Measurements from ENCODE around the gene FBXO7.
A peak's percentile ranks its signal among the peaks of the same experiment; 100 is the strongest.

The FBXO7 gene

GRCh38 chr22:32539631-32540421 lies 65.2 kb downstream of the FBXO7 start (continued):
- TF ChIP-seq ZNF580 (tag by site-specific recombination; IDR thresholded peaks at IDR 0.05), result no peak
- peak; percentile 92 for TF ChIP-seq ZNF629 (tag by site-specific recombination; IDR thresholded peaks at IDR 0.05)
- TF ChIP-seq ZNF26 (tag by site-specific recombination; IDR thresholded peaks at IDR 0.05), result no peak
- TF ChIP-seq ELK4 (IDR thresholded peaks at IDR 0.05; ENCODE audit: borderline replicate concordance, low read depth, low read length), result no peak

GRCh38 chr22:32541481-32541880 lies 66.9 kb downstream of the FBXO7 start:
- Histone ChIP-seq H3K9me3 (ENCODE audit: control insufficient read depth, insufficient read depth, low read depth, low read length) (no peaks in the 10 kb centered on the region), H3K27ac (ENCODE audit: extremely low read depth, low read depth, low read length) (no peak overlapping the region), H3K4me3 (ENCODE audit: low read depth, low read length) (no peak overlapping the region), H3K4me1 (ENCODE audit: control insufficient read depth, insufficient read depth, low read length) (peaks cover 2% of the 10 kb centered on the region), H3K36me3 (ENCODE audit: control insufficient read depth in 2 of 2, insufficient read depth in 1 of 2, low read length in 2 of 2) (no peaks in the 10 kb centered on the region)
- POLR2A ChIA-PET, result no interaction called here
- TF ChIP-seq ZNF707 (tag by site-specific recombination; IDR thresholded peaks at IDR 0.05) (no peak), ZNF777 (tag by site-specific recombination; IDR thresholded peaks at IDR 0.05; ENCODE audit: borderline replicate concordance) (no peak), ZSCAN30 (tag by site-specific recombination; IDR thresholded peaks at IDR 0.05) (no peak), ZBTB49 (tag by site-specific recombination; IDR thresholded peaks at IDR 0.05; ENCODE audit: low read depth) (no peak), ZNF639 (tag by site-specific recombination; IDR thresholded peaks at IDR 0.05) (no peak)
- CTCF ChIA-PET, result interaction anchor here (1.1 to 2.0 kb wide), 2 partner anchors 119 to 256 kb away, joined by 4 to 9 read pairs; no protein-coding TSS in a partner anchor

- H3K4me3 ChIP-seq (ENCODE audit: low read depth, low read length), result no peak overlapping the region
- POLR2A ChIA-PET, result no interaction called here
- H3K27ac ChIP-seq (ENCODE audit: extremely low read depth, low read depth, low read length), result no peak overlapping the region
- CTCF ChIA-PET, result interaction anchor here (1.1 to 2.0 kb wide), 2 partner anchors 118 to 255 kb away, joined by 4 to 9 read pairs; no protein-coding TSS in a partner anchor
- no peaks in the 10 kb centered on the region for H3K36me3 ChIP-seq (ENCODE audit: control insufficient read depth in 2 of 2, insufficient read depth in 1 of 2, low read length in 2 of 2)
- H3K9me3 ChIP-seq (ENCODE audit: control insufficient read depth, insufficient read depth, low read depth, low read length), result no peaks in the 10 kb centered on the region
- peaks cover 2% of the 10 kb centered on the region for H3K4me1 ChIP-seq (ENCODE audit: control insufficient read depth, insufficient read depth, low read length)
- TF ChIP-seq ZNF202 (tag by site-specific recombination; IDR thresholded peaks at IDR 0.05; ENCODE audit: borderline replicate concordance), result no peak
- TF ChIP-seq ZEB2 (tag by site-specific recombination; IDR thresholded peaks at IDR 0.05), result no peak
- no peak for TF ChIP-seq HOXD13 (CRISPR knock-in tag; IDR thresholded peaks at IDR 0.05; ENCODE audit: borderline replicate concordance)
- TF ChIP-seq OVOL3 (tag by site-specific recombination; IDR thresholded peaks at IDR 0.05), result no peak
- no peak for TF ChIP-seq ZBTB26 (tag by site-specific recombination; optimal IDR thresholded peaks at IDR 0.05)
- TF ChIP-seq ZBTB48 (tag by site-specific recombination; IDR thresholded peaks at IDR 0.05), result peak; percentile 13; the same call in 1 of the 2 replicates
- TF ChIP-seq ZNF138 (tag by site-specific recombination; IDR thresholded peaks at IDR 0.05; ENCODE audit: borderline replicate concordance), result no peak
- TF ChIP-seq ZNF26 (tag by site-specific recombination; IDR thresholded peaks at IDR 0.05), result no peak
- TF ChIP-seq ZNF776 (tag by site-specific recombination; IDR thresholded peaks at IDR 0.05; ENCODE audit: borderline replicate concordance), result peak; percentile 70; the same call in 1 of the 2 replicates
- TF ChIP-seq ZNF785 (tag by site-specific recombination; IDR thresholded peaks at IDR 0.05), result peak; percentile 38; the same call in 1 of the 2 replicates
- no peak for TF ChIP-seq ZNF529 (tag by site-specific recombination; IDR thresholded peaks at IDR 0.05; ENCODE audit: insufficient replicate concordance)
- TF ChIP-seq ZNF707 (tag by site-specific recombination; IDR thresholded peaks at IDR 0.05), result no peak
- no peak for TF ChIP-seq ZNF660 (tag by site-specific recombination; IDR thresholded peaks at IDR 0.05)
These were observed 67.6 kb downstream of the FBXO7 start for GRCh38 chr22:32542066-32542676.
